Measurements from ENCODE around the gene PRKAG1.

The PRKAG1 gene

DNA sequence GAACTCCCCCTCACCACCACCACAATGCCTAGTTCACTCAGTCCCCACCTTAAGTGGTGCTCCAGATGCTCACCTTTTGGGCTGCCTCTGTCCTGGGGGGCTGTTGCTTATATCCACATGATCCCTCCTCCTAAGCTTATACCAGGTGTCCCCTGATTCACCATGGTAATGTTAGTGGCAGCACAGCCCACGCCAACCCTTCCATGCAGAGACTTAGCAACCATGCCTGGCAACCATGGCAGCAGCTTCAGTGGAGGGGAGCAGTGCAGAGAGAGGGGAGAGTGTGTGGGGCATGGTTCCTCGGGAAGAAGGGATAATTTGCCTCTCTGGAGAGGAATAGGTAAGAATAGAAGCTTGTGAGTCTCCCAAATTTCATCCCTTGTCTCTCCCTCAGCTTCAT is 18.2 kb downstream of the PRKAG1 start:
- no peak for DNase-seq

DNA sequence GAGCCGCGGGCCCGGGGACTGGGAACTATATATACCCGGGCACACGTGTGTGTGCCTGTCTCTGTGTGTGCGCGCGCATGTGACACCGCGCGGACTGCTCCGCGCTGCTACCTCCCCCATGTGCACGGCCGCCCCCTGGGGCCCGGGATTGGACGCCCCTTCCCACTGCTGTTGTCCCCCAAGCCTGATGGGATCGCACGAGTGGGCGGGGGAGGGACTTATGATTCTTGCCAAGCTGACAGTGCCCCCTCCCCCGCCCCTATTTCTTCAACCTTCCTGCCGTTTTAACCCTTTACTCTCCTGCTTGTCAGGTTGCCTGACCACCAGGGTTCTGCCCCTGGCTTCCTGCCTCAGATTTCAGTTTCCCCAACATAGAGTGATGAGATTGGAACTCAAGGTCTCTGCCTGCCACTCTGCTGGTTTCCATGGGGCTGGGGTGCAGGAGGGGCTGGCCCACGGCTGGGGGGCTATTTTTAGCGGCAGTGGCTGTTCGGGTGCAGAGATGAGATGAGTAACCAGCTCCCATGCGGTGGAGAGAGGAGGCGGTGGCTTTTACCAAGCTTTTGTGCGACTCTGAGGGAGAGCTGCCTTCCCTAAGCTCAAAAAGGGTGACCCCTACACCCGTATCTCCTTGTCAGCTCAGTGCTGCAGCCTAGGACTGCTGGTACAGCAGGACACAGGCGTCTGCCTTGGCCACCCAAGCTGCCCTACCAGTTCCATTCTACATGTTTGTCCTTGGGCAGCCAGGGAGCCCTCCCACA is 19.0 kb downstream of the PRKAG1 start, which contains the start of gene DDN:
Gene DDN, minus strand, starts transcription at position 5 of the 761 bp plus-strand sequence. CDS start 88 bp downstream, outside the sequence.
- DNase-seq = no peak

DNA sequence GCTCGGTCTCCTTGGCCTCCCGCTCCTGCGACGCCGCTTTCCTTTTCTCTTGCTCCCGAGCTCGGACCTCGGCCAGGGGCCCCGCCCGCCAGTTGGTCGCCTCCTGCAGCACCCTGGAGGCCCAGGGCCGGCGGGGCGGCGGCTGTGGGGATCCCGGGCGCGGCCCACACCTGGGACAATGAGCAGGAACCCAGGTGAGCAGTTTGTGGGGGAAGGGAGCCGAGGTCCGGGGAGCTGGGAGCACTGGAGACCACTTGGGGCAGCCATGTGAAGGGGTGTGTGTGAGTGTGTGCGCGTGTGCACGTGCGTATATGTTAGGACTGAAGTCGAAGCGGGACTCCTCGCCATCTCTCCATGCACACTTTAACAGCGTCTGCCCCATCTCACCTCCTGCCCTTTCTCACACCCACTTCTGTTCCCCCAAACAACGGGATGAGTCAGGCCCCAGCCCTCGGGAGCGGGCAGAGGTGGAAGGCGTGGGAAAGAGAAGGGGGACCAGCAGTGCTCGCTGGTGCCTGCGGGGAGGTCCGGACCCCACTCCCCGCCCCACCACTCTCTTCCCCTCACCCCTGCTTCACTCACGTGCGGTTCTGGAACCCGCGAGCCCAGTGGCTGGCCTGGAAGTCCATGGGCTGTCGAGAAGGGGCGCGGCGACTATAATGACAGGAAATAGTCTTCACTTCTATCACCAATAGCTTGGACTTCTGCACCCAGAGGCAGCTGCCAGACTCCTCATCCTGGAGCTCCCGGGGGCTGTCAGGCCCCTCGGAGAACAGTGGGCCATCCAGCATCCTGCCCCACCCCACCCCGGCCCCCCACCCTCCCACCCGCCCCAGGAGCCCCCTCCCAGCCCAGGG is 19.9 kb downstream of the PRKAG1 start:
- DNase-seq = no peak

DNA sequence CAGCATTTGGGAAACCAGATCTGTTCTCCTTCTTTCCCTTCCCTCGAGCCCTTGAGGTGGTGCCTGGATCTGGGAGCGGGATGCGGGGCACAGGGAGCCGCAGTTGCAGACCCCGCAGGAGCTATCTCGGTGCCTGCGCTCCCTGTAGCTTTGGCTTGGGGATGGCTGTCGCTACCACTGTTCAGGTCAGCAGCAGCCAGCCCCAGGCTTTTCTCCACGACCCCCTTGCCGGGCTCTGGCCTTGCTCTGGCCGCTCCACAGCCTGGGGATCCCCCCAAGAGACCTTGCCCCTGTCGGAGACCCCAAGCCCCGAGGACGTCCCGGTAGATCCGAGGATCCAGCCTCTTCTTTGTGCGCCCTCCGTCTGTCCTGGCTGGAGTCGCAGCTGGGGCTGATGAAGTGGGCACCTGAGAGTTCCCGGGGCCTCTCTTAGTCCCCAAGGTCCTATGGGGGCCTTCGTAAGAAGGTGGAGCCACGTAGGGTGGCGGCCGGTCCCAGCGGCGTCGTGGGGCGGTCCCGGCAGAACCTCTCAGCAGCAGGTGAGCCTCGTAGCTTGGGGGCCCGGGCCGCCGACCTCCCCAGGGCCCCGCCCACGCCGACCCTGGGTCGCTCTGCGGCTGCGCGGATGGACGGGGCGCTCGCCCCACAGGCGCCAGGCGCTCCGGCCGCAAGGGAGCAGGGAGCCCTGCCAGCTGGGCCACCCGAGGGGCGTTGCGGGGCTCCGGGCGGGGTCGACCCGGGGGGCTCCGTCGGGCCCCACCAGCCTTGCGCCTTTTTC is 20.7 kb downstream of the PRKAG1 start:
- no peak for DNase-seq

DNA sequence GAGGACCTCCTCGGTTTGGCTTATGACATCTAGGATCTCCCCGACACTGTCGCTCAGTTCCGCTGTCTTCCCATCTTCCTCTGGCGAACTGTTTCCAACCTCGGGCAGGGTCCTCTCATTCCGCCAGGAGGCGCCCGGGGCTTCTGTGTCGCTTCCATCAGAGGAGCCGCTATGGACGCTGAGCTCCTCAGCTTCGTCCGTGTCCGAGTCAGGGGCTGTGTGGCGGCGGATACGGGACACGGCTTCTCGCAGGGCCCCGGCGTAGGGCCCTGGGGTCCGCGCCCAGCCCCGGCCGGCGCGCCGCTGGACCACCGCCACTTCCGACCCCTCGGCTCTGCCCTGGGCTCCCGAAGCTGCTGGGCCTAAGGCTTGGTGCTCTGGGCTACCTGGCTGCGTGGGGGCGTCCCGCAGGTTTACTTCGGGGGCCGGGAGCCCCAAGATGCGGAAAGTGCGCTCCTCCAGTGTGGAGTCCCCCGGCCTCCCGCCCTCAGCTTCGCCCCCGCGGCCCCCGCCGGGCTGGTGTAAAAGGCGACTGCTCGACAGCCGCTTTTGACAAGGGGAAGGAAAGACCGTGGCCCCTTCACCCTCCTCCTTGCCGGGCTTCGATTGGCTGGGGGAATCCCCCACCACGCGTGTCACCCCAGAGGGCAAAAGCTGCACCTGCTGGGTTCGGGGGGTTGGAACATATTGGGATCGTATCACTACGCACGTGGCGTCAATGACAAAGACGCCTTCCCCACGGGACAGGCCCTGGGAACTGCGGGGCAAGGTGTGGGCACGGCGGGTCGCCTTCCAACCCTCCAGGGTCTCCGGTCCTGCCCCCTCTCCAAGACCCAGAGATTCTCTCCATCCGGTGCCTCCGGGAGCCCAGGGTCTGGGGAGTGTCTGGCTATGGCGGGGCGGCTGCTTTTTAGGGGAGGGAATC is 21.5 kb downstream of the PRKAG1 start:
- DNase-seq = peak; percentile 58

DNA sequence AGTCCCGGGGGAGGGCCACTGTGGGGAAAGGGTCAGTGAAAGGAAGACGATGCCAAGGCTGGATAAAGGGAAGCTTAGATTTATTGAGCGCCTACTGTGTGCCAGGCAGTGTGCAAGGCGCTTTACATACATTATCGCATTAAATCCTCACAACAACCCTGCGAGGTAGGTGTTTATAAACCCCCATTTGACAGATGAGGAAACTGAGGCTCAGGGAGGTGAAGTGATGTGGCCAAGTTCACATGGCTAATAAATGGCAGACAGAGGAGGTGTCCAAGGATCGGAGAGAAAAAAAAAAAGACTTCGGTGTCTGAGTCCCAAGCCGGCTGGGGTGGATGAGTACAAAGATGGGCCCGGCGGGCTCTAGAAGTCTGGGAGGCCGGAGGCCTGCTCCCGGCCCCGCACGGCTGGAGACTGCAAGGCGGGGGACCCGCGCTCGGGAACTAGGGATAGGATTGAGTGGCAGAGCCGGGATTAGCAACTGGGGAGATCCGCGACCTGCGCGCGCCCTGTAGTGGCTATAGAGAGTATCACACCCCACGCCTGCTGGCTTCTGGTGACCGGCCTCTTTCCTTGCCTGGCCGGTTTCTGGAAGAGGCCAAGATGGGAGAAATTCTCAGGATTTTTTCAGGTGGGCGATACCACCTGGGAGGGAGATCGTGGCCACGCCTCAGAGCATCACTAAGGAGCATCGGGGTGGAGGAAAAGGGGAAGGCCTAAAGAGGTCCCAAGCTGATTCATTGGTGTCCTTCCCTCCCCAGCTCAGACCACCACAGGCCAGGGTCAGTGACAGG is 23.3 kb downstream of the PRKAG1 start:
- DNase-seq = peak; percentile 73

DNA sequence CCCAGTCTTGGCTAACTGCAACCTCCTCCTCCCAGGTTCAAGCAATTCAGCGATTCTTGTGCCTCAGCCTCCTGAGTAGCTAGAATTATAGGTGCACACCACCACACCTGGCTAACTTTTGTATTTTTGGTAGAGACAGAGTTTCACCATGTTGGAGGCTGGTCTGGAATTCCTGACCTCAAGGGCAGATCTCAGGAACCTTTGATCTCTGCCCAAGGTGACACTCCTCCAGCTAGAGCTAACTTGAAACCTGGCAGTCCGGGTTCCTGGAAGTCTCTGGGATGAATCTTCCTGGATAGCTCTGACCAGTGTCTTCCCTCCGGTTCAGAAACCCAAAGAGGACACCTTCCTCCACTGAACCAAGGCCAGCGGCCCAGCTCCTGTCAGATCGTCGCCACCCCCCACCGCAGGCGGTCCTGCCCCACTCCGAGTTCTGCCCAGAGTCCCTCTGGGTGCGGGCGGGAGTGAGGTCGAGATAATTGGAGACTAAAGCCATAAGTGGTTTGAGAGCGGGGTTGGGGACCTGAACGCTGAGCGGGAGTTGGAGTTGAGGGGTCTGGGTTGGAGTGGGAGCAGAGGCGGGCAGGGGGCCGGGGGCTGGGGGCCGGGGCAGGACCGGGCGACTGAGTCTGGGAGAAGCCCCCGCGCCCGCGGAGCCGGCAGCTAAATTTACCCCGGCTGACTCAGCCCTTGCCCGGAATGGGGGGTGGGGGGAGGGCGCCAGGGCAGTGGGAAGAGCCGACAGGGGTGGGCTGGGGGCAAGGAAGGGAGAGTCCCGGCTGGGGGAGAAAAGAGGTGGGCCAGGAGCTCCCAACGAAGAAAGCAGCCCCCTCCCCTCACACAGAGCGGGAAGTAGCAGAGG is 24.1 kb downstream of the PRKAG1 start:
- DNase-seq = no peak

DNA sequence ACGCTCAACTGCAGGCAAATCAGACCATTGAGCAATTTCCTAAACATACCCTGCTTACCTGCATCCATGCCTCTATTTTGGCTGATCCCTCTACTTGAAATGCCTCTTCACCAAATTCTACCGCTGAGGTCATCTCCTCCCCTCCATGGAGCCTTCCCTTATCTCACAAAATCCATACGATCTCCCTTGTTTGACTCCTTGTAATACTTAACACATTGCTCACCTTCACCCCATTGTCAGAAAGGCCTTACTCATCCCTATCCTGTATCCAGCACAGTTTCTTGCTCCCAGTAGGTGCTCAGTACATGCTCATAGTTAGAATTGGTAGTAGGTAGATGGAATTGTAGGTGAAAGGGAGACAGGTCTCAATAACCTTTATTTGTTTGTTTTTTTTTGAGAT is 24.8 kb downstream of the PRKAG1 start:
- no peak for DNase-seq

DNA sequence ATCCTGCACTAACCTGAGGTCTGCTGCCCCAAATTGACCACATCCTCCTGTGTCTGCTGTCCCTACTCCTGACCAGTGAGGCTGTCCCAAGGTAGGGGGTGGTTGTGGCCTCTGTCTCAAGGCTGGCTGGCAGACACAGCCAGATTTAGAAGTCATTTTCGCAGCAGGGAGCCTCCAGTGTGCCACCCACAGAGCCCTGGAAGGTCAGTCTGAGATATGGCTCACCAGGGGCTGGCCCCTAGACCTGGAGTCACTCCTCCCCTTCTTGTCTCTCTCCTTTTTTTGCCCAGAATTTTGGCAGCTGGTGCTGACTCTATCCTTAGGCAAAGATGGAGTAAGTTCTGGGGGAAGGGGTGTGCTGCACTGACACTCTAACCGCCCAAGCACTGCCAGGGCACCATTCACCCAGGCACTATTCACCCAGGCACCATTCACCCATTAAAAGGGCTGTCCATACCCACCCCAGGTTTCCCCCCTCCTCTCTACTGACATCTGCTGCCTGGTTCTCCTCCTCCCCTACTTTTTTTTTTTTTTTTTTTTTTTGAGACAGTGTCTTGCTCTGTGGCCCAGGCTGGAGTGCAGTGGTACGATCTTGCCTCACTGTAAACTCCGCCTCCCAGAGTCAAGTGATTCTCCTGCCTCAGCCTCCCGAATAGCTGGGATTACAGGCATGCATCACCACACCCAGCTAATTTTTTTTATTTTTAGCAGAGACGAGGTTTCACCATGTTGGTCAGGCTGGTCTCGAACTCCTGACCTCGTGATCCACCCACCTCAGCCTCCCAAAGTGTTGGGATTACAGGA is 27.1 kb downstream of the PRKAG1 start:
- DNase-seq = no peak

DNA sequence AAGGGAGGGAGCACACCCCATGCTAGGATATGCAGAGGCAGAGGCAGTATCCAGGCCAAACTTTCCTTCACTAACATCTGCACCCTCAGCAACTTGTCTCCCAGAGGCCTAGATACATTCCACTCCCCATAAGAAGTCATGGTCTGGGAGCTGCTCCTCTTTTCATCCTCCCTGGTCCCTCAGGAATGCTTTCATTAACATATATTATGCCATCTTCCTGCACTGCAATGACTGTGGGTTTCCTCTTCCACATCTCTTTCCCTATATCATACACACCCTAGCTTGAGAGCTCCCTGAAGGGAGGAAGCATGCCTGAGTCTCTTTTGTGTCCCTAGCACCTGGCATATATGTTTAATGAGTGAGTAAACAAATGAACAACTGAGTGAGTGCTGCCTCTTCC is 28.0 kb downstream of the PRKAG1 start:
- DNase-seq = no peak

DNA sequence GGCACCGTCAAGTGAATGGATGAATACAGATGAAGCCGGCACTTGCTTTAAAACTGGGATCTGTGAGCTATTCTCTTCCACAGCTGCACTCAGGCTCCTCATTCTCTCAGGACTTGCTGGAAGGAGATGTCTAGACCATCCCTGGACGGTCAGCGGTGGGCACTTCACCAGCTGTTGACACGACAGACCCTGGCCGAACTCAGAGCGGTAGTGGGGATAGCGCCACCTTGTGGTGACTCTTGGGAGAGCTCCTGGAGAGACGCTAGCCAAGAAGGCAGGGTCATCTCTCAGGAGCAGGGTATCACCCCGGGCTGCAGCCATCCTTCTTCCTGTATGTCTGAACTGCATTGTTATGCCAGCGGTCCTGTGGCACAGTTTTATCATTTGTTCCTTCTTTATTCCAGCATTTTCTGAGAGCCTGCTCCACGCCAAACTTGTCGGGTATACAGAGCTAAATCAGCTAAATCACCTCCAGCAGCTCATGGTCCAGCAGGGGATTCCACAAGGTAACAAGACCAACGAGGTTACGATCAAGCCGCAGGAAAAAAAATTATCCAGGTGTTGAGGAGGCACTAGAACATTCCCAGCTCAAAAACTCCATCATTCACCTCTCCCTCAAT is 30.4 kb downstream of the PRKAG1 start:
- DNase-seq = peak; percentile 49

DNA sequence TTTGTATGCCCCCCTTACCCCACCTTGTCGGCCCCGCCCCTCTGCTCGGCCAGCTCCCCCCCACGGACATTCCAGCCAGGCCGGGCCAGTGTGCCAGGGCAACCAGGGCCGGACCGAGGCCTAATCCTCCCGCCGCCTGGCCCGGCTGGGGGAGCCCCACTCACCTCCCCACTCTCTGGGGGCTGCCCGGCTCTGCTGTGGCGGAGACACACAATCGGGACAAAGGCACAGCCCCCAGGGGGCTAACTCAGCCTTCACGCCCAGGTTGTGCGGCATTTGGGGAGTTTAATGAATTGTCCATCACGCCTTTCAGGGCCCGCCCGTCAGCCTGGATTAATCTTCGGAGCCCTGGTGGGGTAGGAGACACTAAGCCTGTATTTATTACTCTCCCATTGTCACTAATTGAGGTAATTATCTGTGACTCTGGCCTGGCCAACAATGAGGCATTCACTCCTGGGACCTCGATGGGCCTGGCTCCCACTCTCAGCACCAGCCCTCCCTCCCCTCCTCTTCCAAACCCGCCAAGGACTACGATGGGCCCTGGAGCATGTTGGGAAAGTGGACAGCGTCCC is 31.8 kb downstream of the PRKAG1 start:
- DNase-seq = no peak

DNA sequence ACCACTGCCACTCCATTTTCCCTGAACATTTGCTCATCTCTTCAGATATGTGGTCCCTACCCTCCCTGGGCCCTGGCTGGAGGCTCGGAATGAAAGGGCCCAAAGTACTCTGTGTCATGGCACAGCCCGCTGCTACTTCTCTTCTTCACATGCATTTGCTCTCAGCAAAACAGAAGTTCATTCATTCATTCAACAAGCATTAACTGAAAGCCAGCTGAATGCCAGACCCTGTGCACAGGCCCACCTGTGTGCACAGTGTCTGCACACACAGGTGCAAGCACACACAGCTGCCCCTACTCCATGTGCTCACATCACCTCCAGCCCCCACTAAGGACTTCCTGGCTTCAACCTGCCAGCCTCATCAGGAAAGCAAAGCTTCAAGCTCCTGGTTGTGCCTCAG is 32.7 kb downstream of the PRKAG1 start:
- DNase-seq = no peak

DNA sequence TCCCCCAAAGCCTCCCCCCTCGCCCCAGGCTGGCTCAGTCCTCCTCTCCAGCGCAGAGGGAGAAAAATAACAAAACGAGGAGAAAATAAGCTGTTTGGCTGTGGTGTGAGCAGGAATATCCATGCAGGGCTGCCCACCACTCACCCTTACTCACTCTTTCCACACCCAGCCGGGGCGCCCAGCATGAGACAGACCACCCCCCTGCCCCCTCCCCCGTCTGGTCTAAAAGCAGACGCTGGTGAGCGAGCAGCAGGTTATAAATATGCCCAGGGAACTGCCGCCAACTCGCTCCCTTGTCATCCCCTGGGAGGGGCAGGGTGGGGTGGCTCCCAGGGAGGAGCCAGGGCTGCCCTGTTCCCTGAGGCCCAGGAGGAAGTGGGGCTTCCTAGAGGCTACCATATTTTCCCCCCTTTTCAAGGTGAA is 33.1 kb downstream of the PRKAG1 start:
- DNase-seq = no peak

DNA sequence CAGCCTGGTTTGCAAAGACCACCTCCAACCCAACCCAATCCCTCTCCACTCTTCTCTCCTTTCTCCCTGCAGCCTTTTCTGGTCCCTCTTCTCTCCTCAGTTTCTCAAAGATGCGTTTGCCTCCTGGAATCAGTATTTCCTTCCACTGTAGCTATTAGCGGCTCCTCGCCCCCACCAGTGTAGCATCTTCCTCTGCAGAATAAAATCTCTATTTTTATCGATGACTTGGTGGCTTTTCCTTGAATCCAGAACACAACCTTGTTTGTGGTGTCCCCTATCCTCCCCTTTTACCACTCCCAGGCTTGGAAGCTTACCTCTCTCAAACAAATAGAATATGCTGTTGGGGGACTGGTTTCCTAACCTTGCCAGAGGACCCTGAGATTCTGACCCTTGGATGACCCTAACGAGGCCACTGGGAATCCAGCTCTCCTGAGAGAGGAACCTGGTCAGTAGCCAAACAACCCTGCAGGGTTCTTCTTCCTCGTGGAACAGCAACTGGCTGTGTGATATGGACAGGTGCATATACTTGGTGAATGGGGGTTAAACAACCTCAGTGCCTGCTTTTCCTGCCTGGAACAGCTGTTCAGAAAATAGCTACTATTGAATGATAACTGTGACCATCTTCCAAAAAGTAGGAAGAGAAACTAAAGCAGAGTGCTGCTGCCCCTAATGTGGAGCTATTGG is 36.0 kb downstream of the PRKAG1 start:
- DNase-seq = no peak

DNA sequence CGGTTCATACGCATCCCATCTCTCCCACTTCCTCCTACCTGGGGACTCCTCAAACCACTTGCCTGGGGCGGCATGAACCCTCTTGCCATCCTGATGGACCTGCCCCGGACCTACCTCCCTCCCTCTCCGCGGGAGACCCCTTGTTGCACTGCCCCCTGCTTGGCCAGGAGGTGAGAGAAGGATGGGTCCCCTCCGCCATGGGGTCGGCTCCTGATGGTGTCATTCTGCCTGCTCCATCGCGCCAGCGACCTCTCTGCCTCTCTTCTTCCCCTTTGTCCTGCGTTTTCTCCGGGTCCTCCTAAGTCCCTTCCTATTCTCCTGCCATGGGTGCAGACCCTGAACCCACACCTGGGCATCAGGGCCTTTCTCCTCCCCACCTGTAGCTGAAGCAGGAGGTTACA is 36.8 kb downstream of the PRKAG1 start:
- DNase-seq = no peak

DNA sequence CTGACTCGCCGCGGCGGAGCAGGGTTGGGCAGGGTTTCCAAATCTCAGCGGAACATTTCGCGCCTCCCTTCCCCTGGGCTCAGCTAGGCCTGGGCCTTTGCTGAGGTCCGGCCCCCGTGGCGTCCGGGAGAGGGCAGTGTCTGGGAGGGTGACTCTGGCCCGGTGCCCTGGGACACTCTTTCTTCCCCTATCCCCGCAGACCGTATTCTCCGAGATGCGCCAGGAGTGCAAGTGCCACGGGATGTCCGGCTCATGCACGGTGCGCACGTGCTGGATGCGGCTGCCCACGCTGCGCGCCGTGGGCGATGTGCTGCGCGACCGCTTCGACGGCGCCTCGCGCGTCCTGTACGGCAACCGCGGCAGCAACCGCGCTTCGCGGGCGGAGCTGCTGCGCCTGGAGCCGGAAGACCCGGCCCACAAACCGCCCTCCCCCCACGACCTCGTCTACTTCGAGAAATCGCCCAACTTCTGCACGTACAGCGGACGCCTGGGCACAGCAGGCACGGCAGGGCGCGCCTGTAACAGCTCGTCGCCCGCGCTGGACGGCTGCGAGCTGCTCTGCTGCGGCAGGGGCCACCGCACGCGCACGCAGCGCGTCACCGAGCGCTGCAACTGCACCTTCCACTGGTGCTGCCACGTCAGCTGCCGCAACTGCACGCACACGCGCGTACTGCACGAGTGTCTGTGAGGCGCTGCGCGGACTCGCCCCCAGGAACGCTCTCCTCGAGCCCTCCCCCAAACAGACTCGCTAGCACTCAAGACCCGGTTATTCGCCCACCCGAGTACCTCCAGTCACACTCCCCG is 37.4 kb downstream of the PRKAG1 start:
- no peak for DNase-seq

Data from midbrain (tissue), 1 donor.